Sigmoid colon (tissue), 7 donors: ENCODE results near the gene ABCA2. TPM values are rescaled to one million over a fixed set of nuclear protein-coding genes. Genes with fewer than 3 reads are reported as not detected.

Source experiments
- DNase-seq: peaks from one replicate; pipeline ENCODE4 v3.0.0-alpha.2; 2019
- H3K27ac ChIP-seq, 4 donors: fragments of 200-600 bp; sonication (generic); one replicate each; pipeline ENCODE4 v1.5.1; 2016 to 2019; ENCODE audit warnings: mild to moderate bottlenecking in 1 of 4
- H3K27me3 ChIP-seq, 3 donors: fragments of 200-600 bp; sonication (generic); one replicate each; pipeline ENCODE4 v1.5.1; 2019; ENCODE audit warnings: mild to moderate bottlenecking in 1 of 3
- H3K36me3 ChIP-seq, 4 donors: fragments of 200-600 bp; sonication (generic); one replicate each; pipeline ENCODE4 v1.5.1; 2016 to 2019
- H3K4me1 ChIP-seq, 4 donors: fragments of 200-600 bp; sonication (generic); one replicate each; pipeline ENCODE4 v1.5.1; 2017 to 2019
- H3K4me3 ChIP-seq, 4 donors: fragments of 200-600 bp; sonication (generic); one replicate each; pipeline ENCODE4 v1.5.1; 2017 to 2019; ENCODE audit warnings: mild to moderate bottlenecking in 2 of 4, moderate library complexity in 1 of 4
- H3K9me3 ChIP-seq, 4 donors: fragments of 200-600 bp in 3 of 4; sonication (generic) in 3 of 4; one replicate each; pipeline versions ENCODE4 v1.5.1 to v1.6.1; 2013 to 2019
- CTCF ChIP-seq, 4 experiments: fragments of 450-650 bp in 3 of 4; fragments of 200-600 bp in 1 of 4; IDR thresholded peaks; one replicate each; pipeline ENCODE4 v1.5.1; 2016 to 2019; ENCODE audit warnings: antibody characterized with exemption in 4 of 4, mild to moderate bottlenecking in 3 of 4, moderate library complexity in 2 of 4
- EP300 ChIP-seq, 4 donors: sonication (generic); formaldehyde crosslinking; IDR thresholded peaks; one replicate each; pipeline ENCODE4 v1.6.1; 2017; ENCODE audit warnings: antibody characterized with exemption in 4 of 4
- POLR2A ChIP-seq, 2 donors: fragments of 450-650 bp; IDR thresholded peaks; one replicate each; pipeline ENCODE4 v1.6.1; 2016; ENCODE audit warnings: antibody characterized with exemption in 2 of 2, mild to moderate bottlenecking in 2 of 2, moderate library complexity in 2 of 2
- POLR2AphosphoS5 ChIP-seq, 4 donors: sonication (generic); formaldehyde crosslinking; IDR thresholded peaks; one replicate each; pipeline ENCODE4 v1.6.1; 2017; ENCODE audit warnings: antibody characterized with exemption in 4 of 4
- WGBS, 2 donors: extraction: QIAGEN DNeasy Blood & Tissue Kit; methylation state at CpG; one replicate each; pipeline ENCODE4 v1.1.7; 2013; 5-methylcytosine and 5-hydroxymethylcytosine counted together
- intact Hi-C: fragments of 100-400 bp; cut with DNase I; formaldehyde crosslinking; loops from one replicate; pipeline ENCODE4 v1.15.1; 2023
- polyA plus RNA-seq, 3 donors: library from polyadenylated mRNA; stranded (reverse); fragments of 200-250 nt; gene quantifications; one replicate each; pipeline ENCODE4 v1.2.3, GENCODE V29; 2013
- total RNA-seq, 4 donors: library from RNA; depleted of rRNA; stranded (reverse); fragments of >200 nt; gene quantifications; one replicate each; pipeline ENCODE4 v1.1.0, GENCODE V29; 2016
- donor health status: healthy with polysubstance abuse.
- donor health status: Bipolar disorder and iron deficiency.
- donor health status: healthy.

Gene ABCA2
- total and polyA plus RNA-seq, 7 donors = 6.0 to 28.6 (median 12.5) TPM

- Histone ChIP-seq H3K27me3 (peaks cover 0 to 10% (median 0%) of the 10 kb centered on the region in 3 donors), H3K27ac (no peak overlapping the region), H3K4me1 (peaks cover 0 to 5% (median 3%) of the 10 kb centered on the region in 4 donors), H3K36me3 (no peaks in the 10 kb centered on the region), H3K4me3 (no peak overlapping the region), H3K9me3 (no peaks in the 10 kb centered on the region)
- intact Hi-C loops = no loop called here
- 90 to 93% methylated on average over 15 of the region's 15 CpGs for WGBS, 2 donors
- TF ChIP-seq POLR2A (IDR thresholded peaks at IDR 0.05) = no peak
- TF ChIP-seq POLR2AphosphoS5 (IDR thresholded peaks at IDR 0.05) = no peak
- TF ChIP-seq EP300 (IDR thresholded peaks at IDR 0.05) = no peak
- TF ChIP-seq CTCF (IDR thresholded peaks at IDR 0.05) = no peak
- no peak for DNase-seq
Measured at GRCh38 chr9:136963341-136963740, 64.7 kb downstream of the ABCA2 start.

DNA sequence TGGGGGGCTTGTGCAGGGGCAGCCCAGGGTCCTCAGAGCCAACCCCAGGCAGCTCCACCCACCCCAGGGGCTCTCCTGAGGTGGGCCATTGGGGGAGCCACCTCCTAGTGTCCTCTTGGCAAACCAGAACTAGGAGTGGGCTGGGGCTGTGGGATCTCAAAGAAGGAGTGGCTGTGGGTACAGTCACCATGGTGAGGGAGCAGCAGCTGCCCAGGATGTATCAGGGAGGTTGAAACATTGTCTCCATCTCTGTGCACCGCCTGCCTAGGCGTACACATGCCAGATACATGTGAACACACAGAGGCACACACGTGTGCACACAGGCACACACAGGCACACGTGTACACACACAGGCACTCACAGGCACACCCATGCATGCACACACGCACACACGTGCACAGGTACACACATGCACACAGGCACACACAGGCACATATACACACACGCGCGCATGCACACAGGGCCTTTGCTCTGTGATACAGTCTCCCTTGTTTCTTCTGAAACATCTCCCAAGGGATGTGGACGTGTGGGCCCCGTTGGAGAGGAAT, 65.3 kb downstream of the ABCA2 start:
- Histone ChIP-seq H3K4me3 (no peak overlapping the region), H3K4me1 (peaks cover 0 to 5% (median 3%) of the 10 kb centered on the region in 4 donors), H3K9me3 (no peaks in the 10 kb centered on the region), H3K27ac (no peak overlapping the region), H3K36me3 (no peaks in the 10 kb centered on the region), H3K27me3 (peaks cover 0 to 7% (median 0%) of the 10 kb centered on the region in 3 donors)
- WGBS, 2 donors = 88 to 91% methylated on average over 11 of the region's 11 CpGs
- TF ChIP-seq EP300 (IDR thresholded peaks at IDR 0.05) (no peak), POLR2AphosphoS5 (IDR thresholded peaks at IDR 0.05) (no peak), POLR2A (IDR thresholded peaks at IDR 0.05) (no peak), CTCF (IDR thresholded peaks at IDR 0.05) (no peak)
- intact Hi-C loops = no loop called here
- no peak for DNase-seq

DNA sequence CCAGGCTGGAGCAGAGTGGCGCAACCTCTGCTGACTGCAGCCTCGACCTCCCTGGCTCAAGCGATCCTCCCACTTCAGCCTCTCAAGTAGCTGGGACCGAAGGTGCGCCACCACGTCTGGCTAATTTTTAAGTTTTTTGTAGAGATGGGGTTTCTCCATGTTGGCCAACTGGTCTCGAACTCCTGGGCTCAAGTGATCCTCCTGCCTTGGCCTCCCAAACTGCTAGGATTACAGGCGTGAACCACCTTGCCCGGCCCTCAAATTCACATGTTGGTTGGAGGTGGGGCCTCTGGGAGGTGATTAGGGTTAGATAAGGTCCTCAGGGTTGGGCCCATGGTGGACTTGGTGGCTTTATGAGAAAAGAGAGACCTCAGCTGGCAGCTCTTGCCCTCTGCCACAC, 65.9 kb downstream of the ABCA2 start:
- intact Hi-C loops = no loop called here
- TF ChIP-seq EP300 (IDR thresholded peaks at IDR 0.05) (no peak), POLR2A (IDR thresholded peaks at IDR 0.05) (no peak), POLR2AphosphoS5 (IDR thresholded peaks at IDR 0.05) (no peak), CTCF (IDR thresholded peaks at IDR 0.05) (no peak)
- H3K27ac ChIP-seq = no peak overlapping the region

DNA sequence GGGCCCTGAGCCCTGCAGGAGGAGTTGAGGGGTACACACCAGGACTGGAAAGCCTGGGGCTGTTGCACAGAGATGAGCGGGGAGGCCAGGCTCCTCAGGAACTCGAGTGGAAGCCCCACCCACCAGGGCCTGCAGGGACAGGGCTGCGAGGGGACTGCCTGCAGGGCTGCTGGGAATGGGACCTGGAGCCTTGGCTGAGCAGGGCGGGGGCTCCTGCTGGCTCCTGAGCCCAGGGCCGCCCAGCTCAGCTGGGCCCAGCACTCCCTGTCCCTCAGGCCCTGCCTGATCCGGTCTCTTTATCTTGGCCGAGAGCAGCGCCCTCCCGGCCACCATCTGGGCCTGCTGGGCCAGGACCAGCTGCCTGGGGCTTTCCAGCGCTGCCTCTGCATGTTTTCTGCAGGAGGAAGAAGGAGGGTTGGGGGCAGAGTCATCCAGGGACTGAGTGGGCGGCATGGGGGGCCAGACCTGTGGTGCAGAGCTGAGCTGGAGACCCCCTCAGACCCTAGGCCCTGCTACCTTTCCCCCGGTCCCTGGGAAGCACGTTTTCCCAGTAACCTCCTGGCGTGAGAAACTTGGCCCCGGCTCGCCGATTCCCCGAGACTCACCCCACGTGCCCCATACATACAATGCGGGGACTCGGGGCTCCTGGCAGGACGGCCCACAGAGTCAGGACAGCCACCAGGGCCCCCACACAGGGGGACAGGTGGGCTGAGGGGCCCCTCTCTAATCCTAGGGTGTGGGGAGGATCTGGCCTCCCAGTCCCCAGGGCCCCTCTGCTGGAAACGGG, 66.6 kb downstream of the ABCA2 start:
- 80 to 81% methylated on average over 23 of the region's 23 CpGs for WGBS, 2 donors
- Histone ChIP-seq H3K27ac (no peak overlapping the region), H3K4me3 (no peak overlapping the region), H3K4me1 (peaks cover 0 to 5% (median 2%) of the 10 kb centered on the region in 4 donors), H3K9me3 (no peaks in the 10 kb centered on the region), H3K36me3 (no peaks in the 10 kb centered on the region), H3K27me3 (peaks cover 0 to 7% (median 0%) of the 10 kb centered on the region in 3 donors)
- no peak for DNase-seq
- intact Hi-C loops = no loop called here
- TF ChIP-seq POLR2A (IDR thresholded peaks at IDR 0.05) (no peak), POLR2AphosphoS5 (IDR thresholded peaks at IDR 0.05) (no peak), EP300 (IDR thresholded peaks at IDR 0.05) (no peak), CTCF (IDR thresholded peaks at IDR 0.05) (no peak)

More for the DNA sequence above, 65.9 kb downstream of the ABCA2 start:
- Histone ChIP-seq H3K27me3 (peaks cover 0 to 7% (median 0%) of the 10 kb centered on the region in 3 donors), H3K36me3 (no peaks in the 10 kb centered on the region), H3K4me1 (peaks cover 0 to 5% (median 3%) of the 10 kb centered on the region in 4 donors), H3K4me3 (no peak overlapping the region), H3K9me3 (no peaks in the 10 kb centered on the region)
- 95 to 96% methylated on average over 9 of the region's 9 CpGs for WGBS, 2 donors
- DNase-seq = no peak
